ENCODE measurements around the gene DLGAP1.

GRCh38 chr18:3861495-3861894 is 593.6 kb downstream of the DLGAP1 start:
- TF ChIP-seq POLR2A (IDR thresholded peaks at IDR 0.05) = no peak
- TF ChIP-seq, protein P1, sequence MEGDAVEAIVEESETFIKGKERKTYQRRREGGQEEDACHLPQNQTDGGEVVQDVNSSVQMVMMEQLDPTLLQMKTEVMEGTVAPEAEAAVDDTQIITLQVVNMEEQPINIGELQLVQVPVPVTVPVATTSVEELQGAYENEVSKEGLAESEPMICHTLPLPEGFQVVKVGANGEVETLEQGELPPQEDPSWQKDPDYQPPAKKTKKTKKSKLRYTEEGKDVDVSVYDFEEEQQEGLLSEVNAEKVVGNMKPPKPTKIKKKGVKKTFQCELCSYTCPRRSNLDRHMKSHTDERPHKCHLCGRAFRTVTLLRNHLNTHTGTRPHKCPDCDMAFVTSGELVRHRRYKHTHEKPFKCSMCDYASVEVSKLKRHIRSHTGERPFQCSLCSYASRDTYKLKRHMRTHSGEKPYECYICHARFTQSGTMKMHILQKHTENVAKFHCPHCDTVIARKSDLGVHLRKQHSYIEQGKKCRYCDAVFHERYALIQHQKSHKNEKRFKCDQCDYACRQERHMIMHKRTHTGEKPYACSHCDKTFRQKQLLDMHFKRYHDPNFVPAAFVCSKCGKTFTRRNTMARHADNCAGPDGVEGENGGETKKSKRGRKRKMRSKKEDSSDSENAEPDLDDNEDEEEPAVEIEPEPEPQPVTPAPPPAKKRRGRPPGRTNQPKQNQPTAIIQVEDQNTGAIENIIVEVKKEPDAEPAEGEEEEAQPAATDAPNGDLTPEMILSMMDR (IDR thresholded peaks at IDR 0.05) = no peak

Measured in testis (tissue), 2 donors.